ENCODE results near the gene FAM50B.

FAM50B gene

GRCh38 chr6:3848925-3849605, at the start of gene FAM50B:
Gene FAM50B (plus strand): TSS chr6:3849373. CDS start chr6:3849812, 439 bp downstream.
- H3K4me3 ChIP-seq (ENCODE audit: low read depth, low read length): peak within 1 kb of the TSS; percentile 59
- peak; percentile 94 for TF ChIP-seq CTCF (IDR thresholded peaks at IDR 0.05; ENCODE audit: insufficient read depth, low read length, missing control alignments)
- no peak for DNase-seq (ENCODE audit: low read depth, low spot score)
- CTCF ChIA-PET: interaction anchor here (0.6 to 6.4 kb wide), 70 partner anchors 8 to 600 kb away, joined by 3 to 164 read pairs (median 6); a partner anchor contains a TSS
- POLR2A ChIA-PET: interaction anchor here (0.6 to 3.1 kb wide), 7 partner anchors 17 to 592 kb away, joined by 3 to 27 read pairs (median 3); no protein-coding TSS in a partner anchor

- no peak for TF ChIP-seq CTCF (IDR thresholded peaks at IDR 0.05; ENCODE audit: insufficient read depth, low read length, missing control alignments)
- CTCF ChIA-PET: interaction anchor here (1.0 to 1.3 kb wide), 2 partner anchors 50 to 57 kb away, joined by 5 to 6 read pairs; partner anchors contain the start of gene FAM50B
- DNase-seq (ENCODE audit: low read depth, low spot score): no peak
- H3K4me3 ChIP-seq (ENCODE audit: low read depth, low read length): no peak overlapping the region
- POLR2A ChIA-PET: no interaction called here
Observed at GRCh38 chr6:3799719-3800118, 49.5 kb upstream of the FAM50B start.

GRCh38 chr6:3800850-3801591, 48.2 kb upstream of the FAM50B start:
- no peak for TF ChIP-seq CTCF (IDR thresholded peaks at IDR 0.05; ENCODE audit: insufficient read depth, low read length, missing control alignments)
- DNase-seq (ENCODE audit: low read depth, low spot score): peak; percentile 45
- H3K4me3 ChIP-seq (ENCODE audit: low read depth, low read length): no peak overlapping the region
- POLR2A ChIA-PET: interaction anchor here (0.9 kb wide), 1 partner anchor 49 kb away, joined by 3 read pairs; the partner anchor contains the start of gene PXDC1
- CTCF ChIA-PET: interaction anchor here (1.0 to 1.3 kb wide), 4 partner anchors 26 to 58 kb away, joined by 3 to 6 read pairs (median 4); partner anchors contain the start of gene FAM50B

GRCh38 chr6:3801960-3802359, 47.2 kb upstream of the FAM50B start:
- no peak for TF ChIP-seq CTCF (IDR thresholded peaks at IDR 0.05; ENCODE audit: insufficient read depth, low read length, missing control alignments)
- no peak overlapping the region for H3K4me3 ChIP-seq (ENCODE audit: low read depth, low read length)
- POLR2A ChIA-PET: interaction anchor here (0.9 kb wide), 1 partner anchor 50 kb away, joined by 3 read pairs; the partner anchor contains the start of gene PXDC1
- CTCF ChIA-PET: no interaction called here
- no peak for DNase-seq (ENCODE audit: low read depth, low spot score)

GRCh38 chr6:3803627-3804468, 45.3 kb upstream of the FAM50B start:
- POLR2A ChIA-PET: interaction anchor here (0.6 to 1.5 kb wide), 9 partner anchors 10 to 75 kb away, joined by 3 to 7 read pairs (median 4); no protein-coding TSS in a partner anchor
- CTCF ChIA-PET: interaction anchor here (0.9 to 1.3 kb wide), 4 partner anchors 25 to 55 kb away, joined by 3 to 5 read pairs (median 3); partner anchors contain the start of gene FAM50B

More at GRCh38 chr6:3803627-3804468, 45.3 kb upstream of the FAM50B start:
- DNase-seq (ENCODE audit: low read depth, low spot score): peak; percentile 92
- peak overlapping the region; percentile 32 for H3K4me3 ChIP-seq (ENCODE audit: low read depth, low read length)
- TF ChIP-seq CTCF (IDR thresholded peaks at IDR 0.05; ENCODE audit: insufficient read depth, low read length, missing control alignments): no peak
